GM19099 (cell line): ENCODE measurements around the gene EIF1AD.

Source experiments
- POLR2A ChIP-seq: IDR thresholded peaks from 3 replicates; pipeline ENCODE4 v1.6.1; 2011; ENCODE audit warnings: low read depth; ENCODE audit not compliant: insufficient read length; ENCODE audit errors: extremely low read depth

The EIF1AD gene

DNA sequence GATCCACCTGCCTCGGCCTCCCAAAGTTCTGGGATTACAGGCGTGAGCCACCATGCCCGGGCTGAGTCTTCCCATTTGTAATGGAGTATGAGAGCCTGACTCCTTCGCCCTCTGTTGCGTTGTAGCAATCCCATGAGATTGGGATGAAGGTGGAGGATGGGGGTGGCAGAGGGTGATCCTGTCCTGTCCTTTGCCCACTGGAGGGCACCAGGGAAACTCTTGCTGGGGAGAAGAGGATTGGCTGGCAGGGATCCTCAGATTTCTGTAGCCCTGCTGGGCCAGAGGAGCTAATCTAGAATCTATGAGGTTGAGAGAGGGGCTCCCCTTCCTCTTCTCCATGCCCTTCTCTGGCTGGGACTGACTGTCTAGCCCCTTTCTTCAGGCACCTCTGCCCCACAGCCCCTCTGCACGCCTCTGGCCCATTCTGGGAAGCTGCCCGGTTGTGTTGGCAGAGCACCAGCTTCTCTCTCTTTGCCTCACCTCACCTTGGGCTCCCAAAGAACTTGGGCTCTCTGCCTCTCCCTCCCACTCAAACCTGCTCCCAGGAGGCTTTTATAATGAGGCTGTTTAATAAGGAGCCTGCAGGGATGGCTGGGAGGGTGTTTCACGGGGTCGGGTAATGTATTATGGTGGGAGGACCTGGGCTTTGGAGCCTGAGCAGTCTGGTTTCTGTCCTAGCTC lies 33.8 kb upstream of the EIF1AD start:
- no peak for TF ChIP-seq POLR2A

DNA sequence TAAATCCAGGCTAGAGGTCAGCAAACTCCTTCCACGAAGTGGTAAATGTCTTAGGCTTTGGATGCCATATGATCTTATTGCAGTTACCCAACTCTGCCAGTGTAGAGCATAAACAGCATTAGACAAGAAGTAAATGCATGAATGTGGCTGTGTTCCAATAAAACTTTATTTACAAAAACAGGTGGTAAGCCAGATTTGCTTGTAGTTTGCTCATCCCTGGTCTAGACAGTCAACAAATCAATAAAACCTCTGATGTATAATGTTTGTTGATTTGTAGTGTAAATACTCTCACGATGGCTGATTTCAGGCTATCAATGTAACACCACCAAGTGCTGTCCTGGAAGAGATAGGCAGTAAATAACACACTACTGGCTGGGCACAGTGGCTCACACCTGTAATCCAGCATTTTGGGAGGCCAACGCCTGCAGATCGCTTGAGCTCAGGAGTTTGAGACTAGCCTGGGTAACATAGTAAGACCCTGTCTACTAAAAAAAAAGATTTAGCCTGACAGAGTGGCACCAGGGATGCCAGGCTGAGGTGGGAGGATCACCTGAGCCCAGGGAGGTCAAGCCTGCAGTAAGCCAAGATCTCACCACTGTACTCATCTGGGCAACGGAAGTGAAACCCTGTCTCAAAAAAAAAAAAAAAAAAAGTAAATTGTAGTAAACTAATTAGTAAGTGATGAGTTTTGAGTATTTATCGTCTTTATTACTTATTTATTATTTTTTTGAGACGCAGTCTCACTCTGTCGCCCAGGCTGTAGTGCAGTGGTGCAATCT lies 31.2 kb upstream of the EIF1AD start:
- no peak for TF ChIP-seq POLR2A

DNA sequence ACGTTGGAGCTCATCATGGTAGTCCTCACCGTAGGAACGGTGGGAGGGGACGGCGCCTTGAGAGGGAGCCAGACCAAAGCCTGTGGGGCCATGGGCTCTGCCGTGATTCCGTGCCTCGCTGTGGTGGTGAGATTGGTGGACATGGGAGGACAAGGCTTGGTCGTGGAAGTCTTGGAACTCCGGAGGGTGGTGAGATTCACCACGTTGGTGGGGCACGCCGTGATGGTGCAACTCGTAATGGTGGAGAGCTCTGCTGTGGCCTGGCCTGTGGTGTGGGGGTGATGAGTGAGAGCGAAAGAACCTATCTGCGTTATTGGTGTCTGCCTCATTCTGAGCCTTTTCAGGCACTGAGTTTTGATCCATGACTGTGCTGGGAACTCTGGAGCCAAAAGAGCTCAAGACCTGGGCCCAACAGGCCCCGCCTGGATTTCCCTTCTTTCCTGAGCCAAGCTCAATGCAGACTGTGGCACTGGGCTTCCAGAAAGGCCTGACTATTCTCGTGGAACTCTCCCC lies 24.1 kb upstream of the EIF1AD start, which contains the start of gene CATSPER1:
Gene CATSPER1 (minus strand): TSS at position 463 of the 513 bp plus-strand sequence. CDS start 100 bp downstream, at position 363.
- no peak for TF ChIP-seq POLR2A

DNA sequence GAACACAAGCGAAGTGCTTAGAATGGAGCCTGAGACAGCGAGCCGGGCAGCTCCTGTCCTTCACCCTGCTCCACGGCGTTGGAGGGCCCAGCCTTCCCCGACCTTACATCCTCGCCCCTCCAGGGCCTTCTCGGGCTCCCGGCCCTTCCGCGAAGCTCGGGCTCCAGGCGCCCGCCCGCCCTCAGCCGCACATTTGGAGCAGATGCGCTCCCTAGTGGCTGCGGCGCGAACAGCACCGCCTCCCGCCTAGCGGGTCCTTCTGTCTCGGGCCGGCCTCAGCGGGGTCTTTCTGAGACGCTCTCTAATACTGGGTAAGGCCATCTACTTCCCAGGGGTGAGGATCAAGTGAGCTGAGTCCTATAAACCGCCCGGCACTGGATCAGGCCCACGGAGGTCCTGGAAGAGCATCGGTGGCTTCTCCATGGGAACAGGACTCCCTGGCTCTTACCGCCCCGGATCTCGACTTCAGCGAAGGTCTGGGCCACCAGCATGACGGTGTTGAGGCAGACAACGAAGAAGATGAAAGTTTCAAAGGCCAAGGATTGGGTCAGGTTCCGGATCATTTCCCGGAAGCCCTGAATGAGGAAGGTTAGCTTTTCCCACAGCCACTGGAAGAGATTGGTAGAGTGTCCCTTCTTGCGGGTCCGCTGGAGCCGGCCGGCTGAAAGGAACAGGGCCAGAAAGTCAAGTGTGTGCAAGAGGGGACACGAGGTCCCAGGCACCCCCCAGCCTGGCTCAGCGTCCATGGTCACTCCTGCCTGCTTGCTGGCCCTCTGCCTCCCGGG lies 20.6 kb upstream of the EIF1AD start:
- TF ChIP-seq POLR2A, result no peak

DNA sequence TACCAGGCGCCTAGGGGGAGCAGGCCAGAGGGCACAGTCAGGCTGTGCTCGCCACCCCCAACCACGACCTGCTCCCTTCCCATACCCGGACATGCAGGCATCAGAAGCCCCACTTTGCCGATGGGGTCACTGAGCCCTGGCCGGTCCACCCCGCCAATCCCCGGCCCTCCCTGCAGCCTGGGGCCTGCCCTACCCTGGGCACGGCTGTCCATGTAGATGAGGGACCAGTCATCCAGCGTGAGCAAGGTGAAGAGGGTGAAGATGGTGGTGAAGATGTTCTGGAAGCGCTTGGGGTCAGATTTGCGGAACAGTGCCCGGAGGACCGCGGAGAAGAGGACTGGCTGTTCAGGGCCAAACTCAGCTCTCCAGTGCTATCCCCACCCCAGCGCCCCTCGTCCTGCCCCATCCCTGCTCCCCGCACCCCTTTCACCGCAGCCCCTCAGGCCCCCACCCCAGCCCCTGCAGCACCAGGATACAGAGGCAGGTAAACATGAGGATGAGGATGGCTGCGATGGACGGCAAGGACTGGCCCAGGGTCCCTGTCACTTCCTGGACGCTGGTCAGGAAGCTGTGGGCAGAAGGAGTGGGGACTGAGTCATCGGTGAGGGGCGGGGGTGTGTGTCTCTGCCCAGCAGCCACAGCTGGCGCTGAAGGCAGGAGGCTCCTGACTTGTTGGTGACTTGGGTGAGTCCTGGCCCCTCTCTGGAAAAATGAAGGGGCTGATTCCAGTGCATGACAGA lies 18.8 kb upstream of the EIF1AD start:
- TF ChIP-seq POLR2A, result no peak

DNA sequence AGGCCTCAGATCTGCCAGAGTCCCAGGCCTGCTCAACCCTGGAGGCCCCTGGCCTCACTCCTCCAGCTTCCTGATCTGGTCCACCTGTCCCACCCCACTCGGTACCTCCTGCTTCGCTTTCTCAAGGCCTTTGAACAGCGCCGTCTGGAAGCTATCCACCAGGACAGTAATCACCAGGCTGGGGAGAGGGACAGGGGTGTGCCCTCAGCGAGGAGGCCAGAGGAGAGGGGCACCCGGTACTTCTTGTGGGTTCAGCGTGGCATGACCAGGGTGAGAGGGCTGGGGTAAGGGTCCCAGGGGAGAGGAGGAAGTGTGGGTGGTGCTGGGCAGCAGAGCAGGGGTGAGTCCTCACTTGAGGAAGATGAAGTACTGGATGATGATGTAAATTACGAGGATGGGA lies 18.3 kb upstream of the EIF1AD start:
- no peak for TF ChIP-seq POLR2A

DNA sequence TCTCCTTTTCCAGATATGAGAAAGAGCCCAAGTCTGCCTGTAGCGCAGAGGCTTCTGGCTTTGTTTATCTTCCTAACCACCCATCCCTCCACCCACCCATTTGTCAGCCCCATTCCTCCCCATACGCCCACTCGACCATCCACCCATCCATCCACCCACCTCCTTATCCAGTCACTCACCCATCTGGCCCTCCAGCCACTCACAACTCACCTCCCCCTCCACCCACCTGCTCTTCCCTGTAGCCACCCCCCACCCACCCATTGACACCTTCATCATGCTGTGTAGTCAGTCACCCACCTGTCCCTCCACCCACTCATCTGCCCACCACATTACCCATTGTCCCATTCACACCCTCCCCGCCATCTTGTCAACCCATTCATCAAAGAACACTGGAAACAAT lies 15.4 kb upstream of the EIF1AD start:
- no peak for TF ChIP-seq POLR2A

DNA sequence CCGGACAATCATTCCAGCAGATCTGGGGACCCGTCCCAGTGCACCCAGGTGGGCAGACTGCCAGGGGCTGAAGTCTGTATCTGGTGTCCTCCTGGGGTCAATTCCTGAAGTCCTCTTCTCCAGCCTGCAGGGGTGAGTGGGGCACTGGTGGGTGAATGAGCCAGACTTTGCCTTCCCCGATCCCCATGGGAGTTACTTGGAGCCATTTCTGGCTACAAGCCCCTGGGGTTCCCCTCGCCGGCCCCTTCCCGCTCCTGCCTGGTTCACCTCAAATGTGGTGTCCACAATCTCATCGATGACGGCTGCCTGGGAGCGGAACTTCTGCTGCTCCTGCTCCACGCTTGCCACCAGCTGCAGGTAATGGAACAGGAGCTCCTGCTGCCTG lies 14.8 kb upstream of the EIF1AD start:
- no peak for TF ChIP-seq POLR2A

DNA sequence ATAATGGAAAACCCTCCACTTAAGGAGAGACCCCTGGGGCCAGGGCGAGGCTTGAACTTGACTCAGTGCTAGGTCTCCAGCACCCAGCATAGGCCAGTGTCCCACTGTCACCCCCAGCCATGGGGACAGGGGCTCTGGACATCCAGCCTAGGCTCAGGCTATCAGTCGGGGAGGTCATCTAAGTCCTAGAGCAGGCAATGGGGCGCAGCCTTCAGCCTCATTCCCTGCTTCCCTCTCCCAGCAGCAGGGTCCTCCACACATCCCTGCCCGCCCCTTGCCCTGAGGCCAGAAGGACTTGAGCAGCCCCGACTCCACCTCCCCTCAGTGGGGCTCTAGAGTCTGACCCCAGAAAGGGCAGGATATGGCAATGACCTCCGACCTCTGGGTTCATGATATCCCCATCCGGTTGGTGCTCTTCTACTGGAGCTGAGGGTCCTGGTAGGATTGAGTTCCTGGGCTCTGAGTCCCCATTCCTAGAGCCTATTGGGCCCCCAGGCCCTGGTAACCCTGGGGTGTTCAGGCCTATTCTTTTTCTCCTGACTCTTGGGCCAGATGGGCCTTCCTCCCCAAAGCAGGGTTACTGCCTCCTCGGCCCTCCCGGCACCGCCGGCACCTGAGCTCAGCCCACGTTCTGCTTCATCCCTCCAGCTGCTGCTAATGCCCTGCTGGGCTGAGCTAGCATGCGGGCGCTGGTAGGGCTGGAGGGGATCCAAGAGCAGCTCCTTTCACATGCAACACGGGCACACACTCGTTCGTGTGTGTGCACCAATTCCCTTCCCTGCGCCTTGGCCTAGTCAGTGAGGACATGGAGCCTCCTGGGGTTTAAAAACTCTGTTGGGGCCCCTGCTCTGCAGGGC lies 14.2 kb upstream of the EIF1AD start:
- no peak for TF ChIP-seq POLR2A

DNA sequence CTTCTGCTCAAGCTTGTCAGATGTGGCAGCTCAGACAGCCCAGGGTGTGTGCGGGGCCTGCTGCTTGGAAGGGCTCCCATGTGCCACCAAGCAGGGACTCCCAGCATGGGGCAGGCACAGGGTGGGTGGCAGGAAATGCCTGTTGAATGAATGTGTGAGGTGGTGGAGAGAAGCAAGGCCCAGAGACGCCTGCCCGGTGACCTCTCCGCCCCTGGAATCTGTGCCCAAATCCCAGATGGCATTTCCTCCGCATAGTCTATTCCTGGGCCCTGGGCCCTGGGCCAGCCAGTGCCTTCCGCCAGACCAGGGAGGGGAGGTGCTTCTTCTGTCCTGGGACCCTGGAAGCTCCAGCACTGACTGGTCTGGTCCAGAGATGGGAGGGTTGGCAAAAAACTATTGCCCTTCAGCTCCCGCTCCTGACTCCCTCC lies 13.5 kb upstream of the EIF1AD start:
- TF ChIP-seq POLR2A, result no peak

DNA sequence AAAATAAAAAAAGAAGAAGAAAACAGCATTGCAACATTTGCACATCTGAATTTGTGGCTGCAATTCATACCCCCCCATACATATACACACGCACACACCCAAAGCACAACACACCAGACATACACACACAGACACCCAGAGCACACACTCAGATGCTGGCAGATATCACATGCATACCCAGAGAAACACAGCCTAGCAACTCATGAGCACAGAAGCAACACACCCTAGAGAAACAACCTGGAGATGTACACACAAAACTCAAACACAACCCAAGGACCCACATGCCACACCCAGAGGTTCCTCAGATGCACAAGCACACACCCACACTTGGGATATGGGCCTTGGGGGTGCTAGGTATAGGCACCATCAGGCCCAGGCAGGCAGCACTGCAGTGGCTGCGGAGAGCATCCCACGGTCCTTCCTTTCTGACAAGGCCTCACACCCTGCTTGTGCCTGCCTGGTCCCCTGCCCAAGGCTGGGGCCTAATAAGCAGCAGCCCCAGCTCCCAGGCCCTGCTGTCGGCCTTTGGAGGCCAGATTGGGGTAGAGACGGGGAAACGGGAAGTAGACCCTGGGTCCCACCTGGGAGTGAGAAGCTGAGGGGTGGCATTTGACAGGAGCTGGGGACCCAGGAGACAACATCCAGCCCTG lies 13.0 kb upstream of the EIF1AD start:
- no peak for TF ChIP-seq POLR2A

DNA sequence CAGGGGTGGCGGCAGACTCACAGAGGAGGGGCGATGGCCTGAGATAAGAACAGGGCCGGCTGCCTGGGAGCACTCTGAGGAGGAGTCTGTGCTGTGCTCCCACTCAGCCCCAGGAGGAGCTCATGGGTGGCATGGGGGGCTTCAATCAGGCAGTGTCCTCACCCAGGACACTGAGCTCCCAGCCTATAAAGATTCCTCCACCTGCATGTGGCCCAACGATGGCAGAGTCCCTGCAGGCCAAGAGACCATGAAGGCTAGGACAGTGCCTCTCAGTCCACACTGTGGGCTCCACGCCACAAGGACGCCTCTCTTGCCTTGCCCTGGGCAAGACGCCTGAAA lies 11.8 kb upstream of the EIF1AD start:
- no peak for TF ChIP-seq POLR2A
